HCT116 (cell line): Measurements from ENCODE around the gene ATG10. TPM values are rescaled to one million over a fixed set of nuclear protein-coding genes. Genes with fewer than 3 reads are reported as not detected.

Source experiments
- ATAC-seq: fragments of 200-7000 bp; cut with Tn5 transposase; 2 replicates; pipeline ENCODE4 v1.9.1; 2020; ENCODE audit warnings: mild to moderate bottlenecking, moderate library complexity
- BruUV-seq: library from RNA; stranded (reverse); fragments of 400-500 nt; replicated peaks from 2 replicates; lab custom pipeline; 2021; lab: Mats Ljungman, UMichigan
- CTCF ChIA-PET: fragments of 300-600 bp; sonication (Branson Sonifier 250); formaldehyde crosslinking; loops from one replicate; lab custom pipeline; 2021; ENCODE audit warnings: antibody characterized with exemption; lab: Charles Lee
- POLR2A ChIA-PET: fragments of 300-600, 350-600 bp; sonication (Branson Sonifier 250); formaldehyde crosslinking; loops from one replicate; lab custom pipeline; 2021; ENCODE audit warnings: antibody characterized with exemption; lab: Charles Lee
- RAD21 ChIA-PET, 2 experiments: fragments of 300-600 bp; sonication (Branson Sonifier 250); formaldehyde crosslinking; loops; one replicate each; lab custom pipeline; 2023; ENCODE audit warnings: low total read pairs in 2 of 2; ENCODE audit not compliant: uncharacterized antibody in 2 of 2, unreplicated experiment in 2 of 2, low non-redundant PET in 1 of 2; lab: Charles Lee
- DNase-seq: peaks from one replicate; pipeline ENCODE4 v3.0.0-alpha.2; 2010; ENCODE audit warnings: low read depth, low spot score
- H2AFZ ChIP-seq: fragments of 200-600 bp; shearing (Covaris generic), sonication (generic); 2 replicates; pipeline ENCODE4 v1.6.1; 2017; ENCODE audit warnings: low read depth, mixed run types, mixed read lengths, antibody characterized with exemption, low read length; ENCODE audit not compliant: poor library complexity, severe bottlenecking
- H3K27ac ChIP-seq: 2 replicates; pipeline ENCODE4 v1.5.1; 2012; ENCODE audit warnings: low read depth, low read length
- H3K27me3 ChIP-seq: fragments of 200-600 bp; sonication (generic); 2 replicates; pipeline ENCODE4 v1.6.1; 2016; ENCODE audit warnings: mixed run types, low read length, mixed read lengths; ENCODE audit not compliant: insufficient read depth
- H3K36me3 ChIP-seq, 2 experiments: fragments of 200-500 bp in 1 of 2; fragments of 200-600 bp in 1 of 2; sonication (Bioruptor generic) in 1 of 2; sonication (generic) in 1 of 2; 2 replicates each; pipeline versions ENCODE4 v1.5.1 to v1.6.1; 2014 to 2016; ENCODE audit warnings: low read length in 2 of 2, inconsistent platforms in 1 of 2, mixed read lengths in 1 of 2, mixed run types in 1 of 2; ENCODE audit not compliant: insufficient read depth in 2 of 2, control insufficient read depth in 1 of 2
- H3K4me1 ChIP-seq, 2 experiments: fragments of 200-600 bp in 1 of 2; sonication (generic) in 1 of 2; 2 replicates each; pipeline versions ENCODE4 v1.5.1 to v1.6.1; 2012 to 2017; ENCODE audit warnings: low read length in 2 of 2, inconsistent platforms in 1 of 2, mild to moderate bottlenecking in 1 of 2, mixed read lengths in 1 of 2, mixed run types in 1 of 2, moderate library complexity in 1 of 2; ENCODE audit not compliant: insufficient read depth in 2 of 2, control insufficient read depth in 1 of 2
- H3K4me2 ChIP-seq: fragments of 200-600 bp; sonication (generic); 2 replicates; pipeline ENCODE4 v1.6.1; 2017; ENCODE audit warnings: mixed run types, low read length, mixed read lengths
- H3K4me3 ChIP-seq, 2 experiments: fragments of 200-600 bp in 1 of 2; sonication (generic) in 1 of 2; replicated peaks in 1 of 2; 2 replicates each; pipeline ENCODE4 v1.5.1; 2011 to 2016; ENCODE audit warnings: low read length in 2 of 2, control low read depth in 1 of 2, low read depth in 1 of 2, mild to moderate bottlenecking in 1 of 2, mixed read lengths in 1 of 2, mixed run types in 1 of 2
- H3K79me2 ChIP-seq: fragments of 200-600 bp; sonication (generic); 2 replicates; pipeline ENCODE4 v1.6.1; 2017; ENCODE audit warnings: mild to moderate bottlenecking, mixed run types, low read length, moderate library complexity, mixed read lengths; ENCODE audit not compliant: insufficient read depth
- H3K9ac ChIP-seq: fragments of 200-600 bp; sonication (generic); 2 replicates; pipeline ENCODE4 v1.6.1; 2016; ENCODE audit warnings: low read length, mixed read lengths
- H3K9me2 ChIP-seq: fragments of 200-600 bp; sonication (generic), shearing (Covaris generic); 2 replicates; pipeline ENCODE4 v1.6.1; 2017; ENCODE audit warnings: mixed run types, mild to moderate bottlenecking, moderate library complexity; ENCODE audit not compliant: insufficient read depth
- H3K9me3 ChIP-seq, 2 experiments: fragments of 200-500 bp in 1 of 2; fragments of 200-600 bp in 1 of 2; sonication (Bioruptor generic) in 1 of 2; sonication (generic) in 1 of 2; 2 replicates each; pipeline ENCODE4 v1.6.1; 2014 to 2017; ENCODE audit warnings: low read length in 2 of 2, mixed read lengths in 2 of 2, inconsistent platforms in 1 of 2, low read depth in 1 of 2, mild to moderate bottlenecking in 1 of 2, mixed run types in 1 of 2, moderate library complexity in 1 of 2; ENCODE audit not compliant: control insufficient read depth in 1 of 2, insufficient read depth in 1 of 2
- H4K20me1 ChIP-seq: fragments of 200-600 bp; sonication (generic), shearing (Covaris generic); 2 replicates; pipeline ENCODE4 v1.6.1; 2017; ENCODE audit warnings: mixed run types, mild to moderate bottlenecking, moderate library complexity; ENCODE audit not compliant: insufficient read depth
- EZH2 ChIP-seq: fragments of 200-600 bp; sonication (generic); IDR thresholded peaks from 2 replicates; pipeline ENCODE4 v1.6.1; 2017; ENCODE audit warnings: antibody characterized with exemption, mixed run types
- EZH2phosphoT487 ChIP-seq: fragments of 200-600 bp; IDR thresholded peaks from 2 replicates; pipeline ENCODE4 v1.6.1; 2018; ENCODE audit warnings: antibody characterized with exemption, borderline replicate concordance
- JUND ChIP-seq: IDR thresholded peaks from 2 replicates; pipeline ENCODE4 v1.6.1; 2012
- RAD21 ChIP-seq: IDR thresholded peaks from 2 replicates; pipeline ENCODE4 v1.6.1; 2012; ENCODE audit warnings: low read depth, mild to moderate bottlenecking
- SP1 ChIP-seq: IDR thresholded peaks from 2 replicates; pipeline ENCODE4 v1.6.1; 2012; ENCODE audit warnings: low read depth
- intact Hi-C: fragments of 100-400 bp; cut with micrococcal nuclease; formaldehyde crosslinking; loops from 2 replicates; pipeline ENCODE4 v1.10.0; 2022
- total RNA-seq: library from RNA; stranded (reverse); gene quantifications from one replicate; pipeline ENCODE4 v1.2.1, GENCODE V29; 2021; ENCODE audit not compliant: unreplicated experiment
- TF ChIP-seq, protein P1 (sequence below): IDR thresholded peaks from 2 replicates; pipeline ENCODE4 v1.6.1; 2012; ENCODE audit warnings: low read depth
- TF ChIP-seq, protein P2 (sequence below): IDR thresholded peaks from 2 replicates; pipeline ENCODE4 v1.6.1; 2011; ENCODE audit warnings: mild to moderate bottlenecking, low read length, moderate library complexity; ENCODE audit not compliant: insufficient replicate concordance; ENCODE audit errors: extremely low read depth
- TF ChIP-seq, protein P3 (sequence below): IDR thresholded peaks from 2 replicates; pipeline ENCODE4 v1.6.1; 2012

The ATG10 gene
- total RNA-seq, 1 experiment from 2014 or later = 9.4 TPM

DNA sequence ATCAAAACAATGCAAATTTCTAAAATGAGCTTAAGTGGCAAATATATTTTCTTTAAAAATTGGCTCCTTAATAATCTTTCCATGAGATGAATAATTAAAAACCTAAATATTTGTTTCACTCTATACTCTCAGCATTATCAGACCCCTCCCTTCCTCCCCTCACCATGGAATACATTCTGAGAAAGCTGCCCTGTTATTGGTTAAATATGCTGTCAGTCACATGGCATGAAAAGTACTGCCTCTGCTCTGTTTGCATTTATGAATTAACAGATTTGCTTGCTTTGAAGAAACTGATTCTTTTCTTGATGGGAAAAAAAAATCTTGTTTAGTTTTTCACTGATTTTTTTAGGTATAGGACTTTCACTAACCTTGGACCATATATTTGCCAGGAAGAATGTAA lies 323.3 kb downstream of the ATG10 start (continued):
- TF ChIP-seq, protein P1, sequence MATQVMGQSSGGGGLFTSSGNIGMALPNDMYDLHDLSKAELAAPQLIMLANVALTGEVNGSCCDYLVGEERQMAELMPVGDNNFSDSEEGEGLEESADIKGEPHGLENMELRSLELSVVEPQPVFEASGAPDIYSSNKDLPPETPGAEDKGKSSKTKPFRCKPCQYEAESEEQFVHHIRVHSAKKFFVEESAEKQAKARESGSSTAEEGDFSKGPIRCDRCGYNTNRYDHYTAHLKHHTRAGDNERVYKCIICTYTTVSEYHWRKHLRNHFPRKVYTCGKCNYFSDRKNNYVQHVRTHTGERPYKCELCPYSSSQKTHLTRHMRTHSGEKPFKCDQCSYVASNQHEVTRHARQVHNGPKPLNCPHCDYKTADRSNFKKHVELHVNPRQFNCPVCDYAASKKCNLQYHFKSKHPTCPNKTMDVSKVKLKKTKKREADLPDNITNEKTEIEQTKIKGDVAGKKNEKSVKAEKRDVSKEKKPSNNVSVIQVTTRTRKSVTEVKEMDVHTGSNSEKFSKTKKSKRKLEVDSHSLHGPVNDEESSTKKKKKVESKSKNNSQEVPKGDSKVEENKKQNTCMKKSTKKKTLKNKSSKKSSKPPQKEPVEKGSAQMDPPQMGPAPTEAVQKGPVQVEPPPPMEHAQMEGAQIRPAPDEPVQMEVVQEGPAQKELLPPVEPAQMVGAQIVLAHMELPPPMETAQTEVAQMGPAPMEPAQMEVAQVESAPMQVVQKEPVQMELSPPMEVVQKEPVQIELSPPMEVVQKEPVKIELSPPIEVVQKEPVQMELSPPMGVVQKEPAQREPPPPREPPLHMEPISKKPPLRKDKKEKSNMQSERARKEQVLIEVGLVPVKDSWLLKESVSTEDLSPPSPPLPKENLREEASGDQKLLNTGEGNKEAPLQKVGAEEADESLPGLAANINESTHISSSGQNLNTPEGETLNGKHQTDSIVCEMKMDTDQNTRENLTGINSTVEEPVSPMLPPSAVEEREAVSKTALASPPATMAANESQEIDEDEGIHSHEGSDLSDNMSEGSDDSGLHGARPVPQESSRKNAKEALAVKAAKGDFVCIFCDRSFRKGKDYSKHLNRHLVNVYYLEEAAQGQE = no peak

DNA sequence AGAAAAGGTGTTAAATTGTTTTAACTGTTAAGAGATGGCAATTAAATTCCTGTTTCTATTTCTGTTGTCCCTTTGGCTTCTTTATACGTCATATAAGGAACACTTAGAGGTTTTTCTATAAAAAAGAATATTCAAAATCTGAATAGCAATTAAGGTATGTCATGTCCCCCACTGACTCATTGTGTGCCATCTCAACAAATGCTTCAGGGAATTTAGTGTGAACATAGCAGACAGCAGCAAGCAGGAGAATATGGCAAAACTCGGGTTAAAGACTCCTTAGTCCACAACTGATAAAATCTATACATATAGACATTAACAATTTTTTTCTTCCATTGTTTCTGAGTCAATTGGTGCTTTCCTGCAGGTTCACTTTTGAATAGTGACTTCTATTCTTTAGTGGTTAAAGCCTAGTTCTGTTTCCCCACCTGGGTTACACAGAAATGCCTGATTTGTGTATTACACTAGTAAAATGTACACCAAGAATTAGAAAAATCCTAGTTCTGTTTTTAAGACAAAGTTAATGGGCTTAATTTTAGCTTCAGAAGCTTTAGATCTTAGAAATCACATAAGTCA lies 324.2 kb downstream of the ATG10 start:
- no peaks in the 10 kb centered on the region for H3K4me1 ChIP-seq
- H3K4me3 ChIP-seq = no peak overlapping the region
- no peak for ATAC-seq
- no peaks in the 10 kb centered on the region for H3K9me3 ChIP-seq
- TF ChIP-seq, protein P2, sequence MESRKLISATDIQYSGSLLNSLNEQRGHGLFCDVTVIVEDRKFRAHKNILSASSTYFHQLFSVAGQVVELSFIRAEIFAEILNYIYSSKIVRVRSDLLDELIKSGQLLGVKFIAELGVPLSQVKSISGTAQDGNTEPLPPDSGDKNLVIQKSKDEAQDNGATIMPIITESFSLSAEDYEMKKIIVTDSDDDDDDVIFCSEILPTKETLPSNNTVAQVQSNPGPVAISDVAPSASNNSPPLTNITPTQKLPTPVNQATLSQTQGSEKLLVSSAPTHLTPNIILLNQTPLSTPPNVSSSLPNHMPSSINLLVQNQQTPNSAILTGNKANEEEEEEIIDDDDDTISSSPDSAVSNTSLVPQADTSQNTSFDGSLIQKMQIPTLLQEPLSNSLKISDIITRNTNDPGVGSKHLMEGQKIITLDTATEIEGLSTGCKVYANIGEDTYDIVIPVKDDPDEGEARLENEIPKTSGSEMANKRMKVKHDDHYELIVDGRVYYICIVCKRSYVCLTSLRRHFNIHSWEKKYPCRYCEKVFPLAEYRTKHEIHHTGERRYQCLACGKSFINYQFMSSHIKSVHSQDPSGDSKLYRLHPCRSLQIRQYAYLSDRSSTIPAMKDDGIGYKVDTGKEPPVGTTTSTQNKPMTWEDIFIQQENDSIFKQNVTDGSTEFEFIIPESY = no peak
- TF ChIP-seq EZH2phosphoT487 = no peak
- TF ChIP-seq SP1 = no peak
- TF ChIP-seq RAD21 = no peak
- TF ChIP-seq, protein P3, sequence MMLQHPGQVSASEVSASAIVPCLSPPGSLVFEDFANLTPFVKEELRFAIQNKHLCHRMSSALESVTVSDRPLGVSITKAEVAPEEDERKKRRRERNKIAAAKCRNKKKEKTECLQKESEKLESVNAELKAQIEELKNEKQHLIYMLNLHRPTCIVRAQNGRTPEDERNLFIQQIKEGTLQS = no peak
- no peak for TF ChIP-seq JUND
- no peak for TF ChIP-seq EZH2
- TF ChIP-seq, all 23 proteins: peak for 0
- ChIA-PET POLR2A (no interaction called here), CTCF (no interaction called here), RAD21 (no interaction called here)
- Histone ChIP-seq H3K79me2 (no peaks in the 10 kb centered on the region), H3K4me2 (no peak overlapping the region), H3K36me3 (no peaks in the 10 kb centered on the region), H4K20me1 (no peaks in the 10 kb centered on the region), H3K9me2 (no peaks in the 10 kb centered on the region), H3K27ac (no peak overlapping the region), H2AFZ (no peak overlapping the region), H3K27me3 (no peaks in the 10 kb centered on the region), H3K9ac (no peak overlapping the region)
- BruUV-seq = no TSS peak
- intact Hi-C loops = no loop called here
- no peak for DNase-seq
